Activated CD4-positive, alpha-beta memory T cell treated with anti-CD3 and anti-CD28 coated beads for 36 hours (primary cell): Measurements from ENCODE around the gene RHNO1. TPM values are rescaled to one million over a fixed set of nuclear protein-coding genes. Genes with fewer than 3 reads are reported as not detected.

Experiments
- CTCF ChIA-PET: fragments of 350-600 bp; sonication (Branson Sonifier 250); formaldehyde crosslinking; loops from one replicate; lab custom pipeline; 2021; ENCODE audit warnings: antibody characterized with exemption, inconsistent platforms; lab: Charles Lee
- POLR2A ChIA-PET: fragments of 350-600 bp; sonication (Branson Sonifier 250); formaldehyde crosslinking; loops from one replicate; lab custom pipeline; 2021; ENCODE audit warnings: antibody characterized with exemption; lab: Charles Lee
- DNase-seq: peaks from one replicate; pipeline ENCODE4 v3.0.0-alpha.2; 2020
- H3K27ac Mint-ChIP-seq: one replicate; pipeline ENCODE4 v1.8.0; 2021; ENCODE audit warnings: mixed read lengths
- H3K27me3 Mint-ChIP-seq: one replicate; pipeline ENCODE4 v1.8.0; 2021; ENCODE audit warnings: mixed read lengths
- H3K36me3 Mint-ChIP-seq: one replicate; pipeline ENCODE4 v1.8.0; 2021; ENCODE audit warnings: mixed read lengths
- H3K4me1 Mint-ChIP-seq: one replicate; pipeline ENCODE4 v1.8.0; 2021; ENCODE audit warnings: low read depth, mixed read lengths
- H3K4me3 Mint-ChIP-seq: one replicate; pipeline ENCODE4 v1.8.0; 2021; ENCODE audit warnings: mild to moderate bottlenecking, mixed read lengths
- H3K9me3 Mint-ChIP-seq: one replicate; pipeline ENCODE4 v1.8.0; 2021; ENCODE audit warnings: mixed read lengths
- intact Hi-C: fragments of 100-400 bp; cut with micrococcal nuclease; formaldehyde crosslinking; loops from one replicate; pipeline ENCODE4 v1.15.1; 2023
- total RNA-seq, 2 experiments: library from RNA; stranded (reverse); gene quantifications; one replicate each; pipeline ENCODE4 v1.2.3, GENCODE V29; 2021

The RHNO1 gene
- 10 to 100 TPM; 68.0 to 80.2 TPM for total RNA-seq

DNA sequence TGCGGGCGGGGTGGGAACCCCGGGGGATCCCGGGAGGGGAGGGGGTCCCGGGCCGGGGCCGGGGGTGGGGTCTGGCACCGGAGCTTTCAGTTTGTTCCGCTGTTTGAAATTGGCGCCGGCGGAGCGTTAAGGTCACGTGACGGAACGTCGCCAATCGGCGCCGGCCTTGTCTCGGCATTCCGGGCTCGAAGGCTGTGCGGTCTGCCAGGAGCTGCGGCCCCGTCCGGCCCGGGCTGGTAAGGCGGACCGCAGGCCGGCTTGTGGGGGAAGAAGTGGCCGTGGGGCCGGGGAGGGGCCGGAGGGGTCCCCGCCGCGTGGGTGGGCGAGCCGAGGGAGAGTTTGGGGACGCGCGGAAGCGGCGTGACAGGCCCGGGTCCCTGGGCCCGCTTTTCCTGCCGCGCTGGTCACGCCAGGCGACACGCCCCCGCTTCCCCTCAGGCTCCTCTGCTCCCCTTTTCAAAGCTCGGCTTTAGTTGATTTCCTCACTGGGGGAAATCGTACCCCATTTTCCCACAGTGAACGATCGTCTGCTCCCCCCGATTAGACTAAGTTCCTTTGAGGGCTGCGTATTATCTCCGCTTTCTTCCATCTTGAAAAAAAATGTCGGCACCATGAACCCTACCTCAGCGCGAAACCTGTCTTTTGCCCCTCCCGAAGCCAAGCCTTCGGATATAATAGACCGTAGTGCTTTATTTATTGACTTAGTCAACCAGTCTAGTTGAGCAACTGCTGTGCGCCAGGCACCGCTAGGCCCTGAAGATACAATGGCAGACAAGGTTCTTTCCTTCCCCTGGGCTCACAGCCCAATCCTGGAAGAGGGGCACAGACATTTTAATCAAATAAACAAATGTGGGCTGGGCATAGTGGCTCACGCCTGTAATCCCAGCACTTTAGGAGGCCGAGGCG lies at the start of gene RHNO1, which contains the start of gene FOXM1:
Gene RHNO1 (plus strand): TSS at position 177 of the 906 bp plus-strand sequence. CDS start 8,144 bp downstream, outside the sequence.
Gene FOXM1 (minus strand): TSS at position 128 of the 906 bp plus-strand sequence. CDS start 2,696 bp downstream, outside the sequence.
- ChIA-PET POLR2A (interaction anchor here (1.6 to 2.6 kb wide), 3 partner anchors 10 to 13 kb away, joined by 5 to 26 read pairs (median 6); partner anchors contain the start of gene TULP3), CTCF (interaction anchor here (0.6 to 1.6 kb wide), 8 partner anchors 13 to 975 kb away, joined by 3 to 10 read pairs (median 4); partner anchors contain the start of genes ITFG2 and TULP3)
- no peaks in the 10 kb centered on the region for H3K9me3 Mint-ChIP-seq
- H3K27me3 Mint-ChIP-seq: no peaks in the 10 kb centered on the region
- peak; percentile 92 for DNase-seq
- intact Hi-C loops: loop anchor here (1.0 to 10.0 kb wide), 5 partner anchors 9 to 878 kb away; partner anchors contain the start of genes CRACR2A, FKBP4, ITFG2 and TULP3
- peak within 1 kb of the TSS; percentile 97 for H3K27ac Mint-ChIP-seq
- peak within 1 kb of the TSS; percentile 95 for H3K4me3 Mint-ChIP-seq
- peaks cover 44% of the 10 kb centered on the region for H3K36me3 Mint-ChIP-seq
- peaks cover 38% of the 10 kb centered on the region for H3K4me1 Mint-ChIP-seq

GRCh38 chr12:2829275-2829674 lies 47.7 kb upstream of the RHNO1 start:
- Mint-ChIP-seq H3K4me3 (no peak overlapping the region), H3K9me3 (no peaks in the 10 kb centered on the region), H3K27ac (no peak overlapping the region), H3K4me1 (peaks cover 3% of the 10 kb centered on the region), H3K36me3 (peaks cover 32% of the 10 kb centered on the region), H3K27me3 (no peaks in the 10 kb centered on the region)
- DNase-seq: no peak
- ChIA-PET POLR2A (no interaction called here), CTCF (no interaction called here)
- intact Hi-C loops: no loop called here

DNA sequence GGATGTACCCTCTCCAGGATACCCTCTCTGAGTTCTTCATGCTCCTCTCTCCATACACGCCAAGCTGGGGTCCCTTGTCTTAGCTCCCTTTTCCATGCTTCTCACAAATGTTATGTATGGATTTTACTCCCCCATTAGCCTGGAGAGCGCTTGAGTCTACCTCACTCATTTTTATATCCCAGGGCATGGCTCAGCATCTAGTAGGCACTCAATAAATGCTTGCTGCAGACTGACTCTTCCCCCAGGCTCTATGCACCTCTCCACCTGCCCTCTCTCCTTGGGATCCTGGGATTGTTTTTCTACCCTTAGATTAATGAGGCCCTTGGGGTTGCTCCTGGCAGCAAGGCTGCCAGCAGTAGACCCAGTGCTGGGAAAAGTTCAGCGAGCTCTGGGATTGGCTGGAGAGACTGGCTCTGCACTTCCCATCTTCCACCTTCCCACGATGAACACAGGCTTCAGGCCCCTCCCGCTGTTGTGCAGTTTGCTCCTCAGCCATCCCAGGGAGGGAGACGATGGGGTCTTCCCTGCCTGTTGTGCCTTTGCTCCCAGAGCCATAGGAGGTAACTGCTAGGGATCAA lies 44.4 kb upstream of the RHNO1 start:
- H3K4me1 Mint-ChIP-seq: peaks cover 6% of the 10 kb centered on the region
- H3K27ac Mint-ChIP-seq: no peak overlapping the region
- intact Hi-C loops: no loop called here
- POLR2A ChIA-PET: no interaction called here
- peaks cover 23% of the 10 kb centered on the region for H3K36me3 Mint-ChIP-seq
- CTCF ChIA-PET: interaction anchor here (1.2 kb wide), 1 partner anchor 21 kb away, joined by 3 read pairs; no protein-coding TSS in a partner anchor
- no peak for DNase-seq
- H3K9me3 Mint-ChIP-seq: no peaks in the 10 kb centered on the region
- no peaks in the 10 kb centered on the region for H3K27me3 Mint-ChIP-seq
- H3K4me3 Mint-ChIP-seq: no peak overlapping the region

- ChIA-PET POLR2A (no interaction called here), CTCF (interaction anchor here (1.2 kb wide), 1 partner anchor 20 kb away, joined by 3 read pairs; no protein-coding TSS in a partner anchor)
- no peaks in the 10 kb centered on the region for H3K27me3 Mint-ChIP-seq
- H3K9me3 Mint-ChIP-seq: no peaks in the 10 kb centered on the region
- DNase-seq: no peak
- peaks cover 6% of the 10 kb centered on the region for H3K4me1 Mint-ChIP-seq
- no peak overlapping the region for H3K4me3 Mint-ChIP-seq
- H3K36me3 Mint-ChIP-seq: peaks cover 19% of the 10 kb centered on the region
- no peak overlapping the region for H3K27ac Mint-ChIP-seq
- intact Hi-C loops: no loop called here
Measured at GRCh38 chr12:2833327-2833726, 43.7 kb upstream of the RHNO1 start.

- Mint-ChIP-seq H3K36me3 (peaks cover 16% of the 10 kb centered on the region), H3K27ac (no peak overlapping the region), H3K9me3 (no peaks in the 10 kb centered on the region), H3K4me3 (no peak overlapping the region), H3K27me3 (no peaks in the 10 kb centered on the region), H3K4me1 (peaks cover 6% of the 10 kb centered on the region)
- intact Hi-C loops: no loop called here
- no peak for DNase-seq
- ChIA-PET CTCF (no interaction called here), POLR2A (no interaction called here)
Measured at GRCh38 chr12:2833810-2834209, 43.2 kb upstream of the RHNO1 start.

GRCh38 chr12:2834581-2835491 lies 42.2 kb upstream of the RHNO1 start, which contains the start of gene NRIP2:
NRIP2 (minus strand) TSS chr12:2835035; CDS start chr12:2834983, 52 bp downstream.
- no peak within 1 kb of the TSS for H3K27ac Mint-ChIP-seq
- intact Hi-C loops: no loop called here
- peaks cover 6% of the 10 kb centered on the region for H3K4me1 Mint-ChIP-seq
- peaks cover 20% of the 10 kb centered on the region for H3K36me3 Mint-ChIP-seq
- POLR2A ChIA-PET: no interaction called here
- H3K9me3 Mint-ChIP-seq: no peaks in the 10 kb centered on the region
- no peak for DNase-seq
- no peak within 1 kb of the TSS for H3K4me3 Mint-ChIP-seq
- no peaks in the 10 kb centered on the region for H3K27me3 Mint-ChIP-seq
- CTCF ChIA-PET: no interaction called here

- H3K27ac Mint-ChIP-seq: no peak overlapping the region
- H3K4me1 Mint-ChIP-seq: peaks cover 6% of the 10 kb centered on the region
- intact Hi-C loops: no loop called here
- ChIA-PET POLR2A (no interaction called here), CTCF (no interaction called here)
- DNase-seq: no peak
- H3K36me3 Mint-ChIP-seq: peaks cover 21% of the 10 kb centered on the region
- no peak overlapping the region for H3K4me3 Mint-ChIP-seq
- no peaks in the 10 kb centered on the region for H3K27me3 Mint-ChIP-seq
- no peaks in the 10 kb centered on the region for H3K9me3 Mint-ChIP-seq
Measured at GRCh38 chr12:2835691-2836403, 41.2 kb upstream of the RHNO1 start.

- H3K27me3 Mint-ChIP-seq: no peaks in the 10 kb centered on the region
- CTCF ChIA-PET: no interaction called here
- H3K27ac Mint-ChIP-seq: no peak overlapping the region
- POLR2A ChIA-PET: no interaction called here
- no peaks in the 10 kb centered on the region for H3K9me3 Mint-ChIP-seq
- no peak for DNase-seq
- H3K36me3 Mint-ChIP-seq: peaks cover 17% of the 10 kb centered on the region
- no peak overlapping the region for H3K4me3 Mint-ChIP-seq
- H3K4me1 Mint-ChIP-seq: peaks cover 6% of the 10 kb centered on the region
- intact Hi-C loops: no loop called here
Measured at GRCh38 chr12:2836574-2836973, 40.4 kb upstream of the RHNO1 start.

DNA sequence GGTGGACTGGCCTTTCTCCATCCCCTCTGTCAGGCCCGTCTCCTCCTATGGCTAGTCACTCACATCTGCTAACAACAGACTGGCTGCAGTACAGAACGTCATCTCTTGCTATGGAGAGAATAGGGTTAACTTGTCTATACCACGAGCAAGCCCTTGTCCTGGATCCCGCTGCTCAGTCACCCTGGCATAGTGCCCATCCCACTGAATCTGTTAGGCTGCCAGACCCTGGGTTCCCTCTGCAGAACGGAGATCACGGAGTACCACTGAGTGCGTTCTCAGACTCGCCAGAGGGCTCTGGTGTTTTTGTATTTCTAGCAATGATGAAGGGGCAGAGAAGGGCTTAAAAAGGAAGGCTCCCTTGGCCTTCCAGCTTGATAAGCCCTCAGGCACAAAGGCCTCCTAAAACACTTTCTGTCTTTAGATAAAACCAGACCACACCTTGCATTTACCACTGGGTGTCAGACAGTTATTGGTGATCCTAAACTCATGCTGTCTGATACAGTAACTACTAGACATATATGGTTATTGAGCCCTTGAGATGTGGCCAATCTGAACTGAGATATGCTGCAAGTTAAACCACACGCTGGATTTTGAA lies 35.9 kb upstream of the RHNO1 start:
- H3K36me3 Mint-ChIP-seq: peaks cover 23% of the 10 kb centered on the region
- ChIA-PET POLR2A (no interaction called here), CTCF (no interaction called here)

DNA sequence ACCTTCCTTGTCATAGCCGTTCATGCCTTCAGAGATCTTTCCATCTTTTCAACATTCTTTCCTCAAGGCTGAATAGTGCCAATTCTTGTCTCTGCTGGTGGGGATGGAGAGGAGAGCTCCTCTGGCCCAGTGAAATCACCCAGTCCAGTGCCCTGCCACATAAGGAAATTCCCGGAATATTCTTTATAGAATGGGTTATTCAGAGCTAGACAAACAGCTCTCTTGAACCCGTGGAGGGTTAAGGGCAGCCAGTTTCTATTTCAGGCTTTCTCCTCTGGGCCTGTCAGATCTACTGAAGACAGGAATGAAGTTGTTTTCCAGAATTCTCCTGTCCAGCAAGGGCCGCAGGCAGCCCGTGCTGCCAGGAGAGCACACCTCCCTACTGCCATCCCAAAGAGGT lies 34.1 kb upstream of the RHNO1 start:
- intact Hi-C loops: no loop called here
- H3K4me1 Mint-ChIP-seq: no peaks in the 10 kb centered on the region
- no peaks in the 10 kb centered on the region for H3K27me3 Mint-ChIP-seq
- no peaks in the 10 kb centered on the region for H3K9me3 Mint-ChIP-seq
- H3K27ac Mint-ChIP-seq: no peak overlapping the region
- H3K4me3 Mint-ChIP-seq: no peak overlapping the region
- no peak for DNase-seq
- POLR2A ChIA-PET: no interaction called here
- peaks cover 23% of the 10 kb centered on the region for H3K36me3 Mint-ChIP-seq
- CTCF ChIA-PET: interaction anchor here (1.3 kb wide), 1 partner anchor 11 kb away, joined by 5 read pairs; no protein-coding TSS in a partner anchor

More for the DNA sequence above, 35.9 kb upstream of the RHNO1 start:
- H3K27ac Mint-ChIP-seq: no peak overlapping the region
- no peaks in the 10 kb centered on the region for H3K9me3 Mint-ChIP-seq
- no peaks in the 10 kb centered on the region for H3K27me3 Mint-ChIP-seq
- H3K4me1 Mint-ChIP-seq: no peaks in the 10 kb centered on the region
- DNase-seq: no peak
- H3K4me3 Mint-ChIP-seq: no peak overlapping the region
- intact Hi-C loops: no loop called here
